Stimulated activated CD8-positive, alpha-beta memory T cell treated with anti-CD3 and anti-CD28 coated beads, Interleukin-15, amount 100 ng/mL, for 4 hours (primary cell): ENCODE data around the gene TM9SF4.
"Not testable (repeated sequence)": the region's sequence is repeated elsewhere in the genome, so short reads cannot be mapped to it uniquely, and the experiment has no call there.

Experiments
- DNase-seq, 2 donors: peaks; one replicate each; pipeline ENCODE4 v3.0.0-alpha.2; 2020; ENCODE audit warnings: low read depth in 2 of 2

The TM9SF4 gene

GRCh38 chr20:32188376-32189122 lies 79.0 kb downstream of the TM9SF4 start:
- DNase-seq = no peak

GRCh38 chr20:32189123-32189410 lies 79.6 kb downstream of the TM9SF4 start:
- no peak for DNase-seq

GRCh38 chr20:32189691-32190615 lies 80.4 kb downstream of the TM9SF4 start:
- peak in 1 of 2 donors; percentile 17 for DNase-seq

- no peak for DNase-seq
Observed at GRCh38 chr20:32190616-32191415, 81.3 kb downstream of the TM9SF4 start.

GRCh38 chr20:32191422-32191821 lies 81.9 kb downstream of the TM9SF4 start:
- DNase-seq = no peak

- DNase-seq = no peak
Observed at GRCh38 chr20:32191873-32192272, 82.4 kb downstream of the TM9SF4 start.

GRCh38 chr20:32192698-32193097 lies 83.2 kb downstream of the TM9SF4 start:
- no peak for DNase-seq

GRCh38 chr20:32193336-32193735 lies 83.8 kb downstream of the TM9SF4 start:
- not testable (repeated sequence) for DNase-seq

- no peak for DNase-seq
Observed at GRCh38 chr20:32193996-32194395, 84.5 kb downstream of the TM9SF4 start.

GRCh38 chr20:32195581-32195980 lies 86.1 kb downstream of the TM9SF4 start:
- no peak for DNase-seq

- DNase-seq = not testable (repeated sequence)
Observed at GRCh38 chr20:32196613-32197012, 87.1 kb downstream of the TM9SF4 start.

GRCh38 chr20:32197136-32197535 lies 87.6 kb downstream of the TM9SF4 start:
- not testable (repeated sequence) for DNase-seq

GRCh38 chr20:32199006-32199405 lies 89.5 kb downstream of the TM9SF4 start:
- DNase-seq = no peak

GRCh38 chr20:32201296-32201976 lies 91.9 kb downstream of the TM9SF4 start:
- DNase-seq = no peak

- DNase-seq = no peak
Observed at GRCh38 chr20:32201977-32202363, 92.5 kb downstream of the TM9SF4 start.

GRCh38 chr20:32203356-32204204 lies 94.1 kb downstream of the TM9SF4 start:
- no peak for DNase-seq

GRCh38 chr20:32204205-32205109 lies 94.9 kb downstream of the TM9SF4 start:
- DNase-seq = peak in 1 of 2 donors; percentile 64

- no peak for DNase-seq
Observed at GRCh38 chr20:32205110-32205842, 95.8 kb downstream of the TM9SF4 start.
